GM19035 (cell line): ENCODE data around the gene BRD3.
A peak's percentile ranks its signal among the peaks of the same experiment; 100 is the strongest.
"Not testable (repeated sequence)": the region's sequence is repeated elsewhere in the genome, so short reads cannot be mapped to it uniquely, and the experiment has no call there.

Experiments used
- ATAC-seq: cut with Tn5 transposase; IDR thresholded peaks from one replicate; pipeline ENCODE4 v1.9.1; 2021; ENCODE audit not compliant: unreplicated experiment

BRD3 gene

GRCh38 chr9:134067904-134068743, at the start of gene BRD3:
Gene BRD3 (minus strand): TSS chr9:134068026. CDS start chr9:134053477, 14,549 bp downstream.
- ATAC-seq = peak; percentile 70

GRCh38 chr9:134112561-134112960, 44.7 kb upstream of the BRD3 start:
- no peak for ATAC-seq

- ATAC-seq = no peak
Observed at GRCh38 chr9:134111064-134111463, 43.2 kb upstream of the BRD3 start.

GRCh38 chr9:134103391-134103998, 35.7 kb upstream of the BRD3 start:
- no peak for ATAC-seq

- no peak for ATAC-seq
Observed at GRCh38 chr9:134101623-134102149, 33.9 kb upstream of the BRD3 start.

GRCh38 chr9:134101133-134101532, 33.3 kb upstream of the BRD3 start:
- not testable (repeated sequence) for ATAC-seq

- ATAC-seq = no peak
Observed at GRCh38 chr9:134100040-134100439, 32.2 kb upstream of the BRD3 start.

GRCh38 chr9:134099123-134099761, 31.4 kb upstream of the BRD3 start:
- no peak for ATAC-seq

- ATAC-seq = no peak
Observed at GRCh38 chr9:134089972-134090371, 22.1 kb upstream of the BRD3 start.

GRCh38 chr9:134088063-134088725, 20.4 kb upstream of the BRD3 start:
- no peak for ATAC-seq

- ATAC-seq = no peak
Observed at GRCh38 chr9:134085674-134086073, 17.8 kb upstream of the BRD3 start.

GRCh38 chr9:134083451-134083850, 15.6 kb upstream of the BRD3 start:
- no peak for ATAC-seq

- no peak for ATAC-seq
Observed at GRCh38 chr9:134076644-134077043, 8.8 kb upstream of the BRD3 start.

GRCh38 chr9:134075689-134076088, 7.9 kb upstream of the BRD3 start:
- not testable (repeated sequence) for ATAC-seq

- ATAC-seq = no peak
Observed at GRCh38 chr9:134073500-134073899, 5.7 kb upstream of the BRD3 start.

GRCh38 chr9:134072683-134073082, 4.9 kb upstream of the BRD3 start:
- ATAC-seq = not testable (repeated sequence)

- ATAC-seq = no peak
Observed at GRCh38 chr9:134071149-134071548, 3.3 kb upstream of the BRD3 start.

GRCh38 chr9:134069480-134070399, 1.9 kb upstream of the BRD3 start:
- ATAC-seq = no peak

- no peak for ATAC-seq
Observed at GRCh38 chr9:134068744-134069479, 1.1 kb upstream of the BRD3 start.
